ENCODE results near the gene PPFIBP2.
A peak's percentile ranks its signal among the peaks of the same experiment; 100 is the strongest.

PPFIBP2 gene

GRCh38 chr11:7513234-7514098 is at the start of gene PPFIBP2:
Gene PPFIBP2, plus strand, starts transcription at chr11:7513999. Its CDS starts 35,477 bp downstream, at chr11:7549476.
- peak; percentile 95 for DNase-seq (ENCODE audit: low spot score)

- no peak for DNase-seq (ENCODE audit: low spot score)
Observed at GRCh38 chr11:7467652-7468051, 46.1 kb upstream of the PPFIBP2 start.

GRCh38 chr11:7469351-7469865 is 44.4 kb upstream of the PPFIBP2 start:
- DNase-seq (ENCODE audit: low spot score) = no peak

DNA sequence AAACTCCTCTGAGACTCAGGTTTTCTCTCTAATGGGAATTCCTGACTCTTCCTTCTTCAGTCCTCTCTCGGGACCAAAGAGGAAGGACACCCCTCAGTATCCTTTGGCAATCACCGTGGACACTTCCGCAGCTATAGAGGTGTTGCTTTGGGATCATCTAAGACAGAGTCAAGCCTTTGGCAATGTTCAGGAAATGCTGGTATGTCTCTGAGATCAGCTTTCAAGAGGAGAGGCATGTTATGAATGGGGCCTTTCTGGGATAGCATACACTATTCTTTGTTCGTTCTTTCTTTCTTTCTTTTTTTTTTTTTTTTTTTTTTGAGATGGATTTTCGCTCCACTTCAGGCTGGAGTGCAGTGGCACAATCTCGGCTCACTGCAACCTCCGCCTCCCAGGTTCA is 42.7 kb upstream of the PPFIBP2 start:
- no peak for DNase-seq (ENCODE audit: low spot score)

DNA sequence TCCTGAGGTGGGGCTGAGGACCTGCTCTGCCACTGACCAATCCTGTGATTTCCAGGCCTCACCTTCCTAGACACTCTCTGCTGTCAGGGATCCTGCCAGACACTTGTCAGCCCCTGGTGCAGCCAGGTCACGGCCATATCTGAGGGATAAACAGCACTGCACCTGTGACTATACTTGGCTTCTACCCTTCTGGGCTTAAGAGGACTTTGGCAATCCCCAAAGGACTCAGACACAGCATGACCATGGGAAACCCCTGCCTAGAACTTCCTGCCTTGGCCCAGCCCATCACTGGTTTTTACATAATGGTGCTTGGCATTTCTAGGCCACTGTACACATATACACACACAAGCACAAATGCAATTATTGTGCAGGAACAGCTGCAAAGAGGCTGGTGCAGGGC is 40.1 kb upstream of the PPFIBP2 start:
- DNase-seq (ENCODE audit: low spot score) = no peak

GRCh38 chr11:7480113-7480512 is 33.7 kb upstream of the PPFIBP2 start:
- peak; percentile 13 for DNase-seq (ENCODE audit: low spot score)

DNA sequence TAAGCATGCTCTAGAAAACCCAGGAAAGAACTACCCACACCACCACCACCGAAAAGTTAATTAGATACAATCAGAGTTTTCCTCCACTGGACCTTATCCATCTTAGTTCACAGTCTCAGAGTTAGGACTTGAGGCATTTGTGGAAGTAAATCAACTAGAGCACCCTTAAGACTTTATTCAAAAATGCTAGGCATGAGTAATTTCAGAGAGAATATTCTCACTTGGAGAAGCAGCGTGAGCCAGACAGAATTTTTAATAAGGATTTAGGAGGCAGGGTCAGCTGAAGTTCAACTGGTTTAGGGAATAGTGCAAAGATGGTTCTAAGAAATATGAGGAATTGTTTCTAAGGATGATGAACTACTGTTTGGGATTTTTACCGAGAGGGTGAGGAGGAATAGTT is 29.7 kb upstream of the PPFIBP2 start:
- no peak for DNase-seq (ENCODE audit: low spot score)

DNA sequence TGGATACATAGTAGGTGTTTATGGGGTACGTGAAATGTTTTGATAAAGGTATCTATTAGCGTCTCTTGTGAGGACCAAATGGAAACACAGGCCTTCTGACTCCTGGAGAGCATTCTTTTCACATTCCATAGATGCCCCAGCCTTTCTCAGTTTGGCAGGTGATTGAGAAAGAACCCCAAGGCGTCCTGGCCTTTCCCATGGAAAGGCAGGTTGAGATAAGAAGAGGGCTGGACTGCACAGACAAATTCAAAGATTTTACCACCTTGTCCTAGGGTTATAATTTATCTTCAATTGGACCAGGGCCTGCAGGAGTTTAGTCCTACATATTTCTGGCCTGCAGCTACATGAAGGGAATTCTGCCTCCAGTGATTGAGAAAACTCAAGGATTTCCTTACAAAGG is 29.2 kb upstream of the PPFIBP2 start:
- no peak for DNase-seq (ENCODE audit: low spot score)

DNA sequence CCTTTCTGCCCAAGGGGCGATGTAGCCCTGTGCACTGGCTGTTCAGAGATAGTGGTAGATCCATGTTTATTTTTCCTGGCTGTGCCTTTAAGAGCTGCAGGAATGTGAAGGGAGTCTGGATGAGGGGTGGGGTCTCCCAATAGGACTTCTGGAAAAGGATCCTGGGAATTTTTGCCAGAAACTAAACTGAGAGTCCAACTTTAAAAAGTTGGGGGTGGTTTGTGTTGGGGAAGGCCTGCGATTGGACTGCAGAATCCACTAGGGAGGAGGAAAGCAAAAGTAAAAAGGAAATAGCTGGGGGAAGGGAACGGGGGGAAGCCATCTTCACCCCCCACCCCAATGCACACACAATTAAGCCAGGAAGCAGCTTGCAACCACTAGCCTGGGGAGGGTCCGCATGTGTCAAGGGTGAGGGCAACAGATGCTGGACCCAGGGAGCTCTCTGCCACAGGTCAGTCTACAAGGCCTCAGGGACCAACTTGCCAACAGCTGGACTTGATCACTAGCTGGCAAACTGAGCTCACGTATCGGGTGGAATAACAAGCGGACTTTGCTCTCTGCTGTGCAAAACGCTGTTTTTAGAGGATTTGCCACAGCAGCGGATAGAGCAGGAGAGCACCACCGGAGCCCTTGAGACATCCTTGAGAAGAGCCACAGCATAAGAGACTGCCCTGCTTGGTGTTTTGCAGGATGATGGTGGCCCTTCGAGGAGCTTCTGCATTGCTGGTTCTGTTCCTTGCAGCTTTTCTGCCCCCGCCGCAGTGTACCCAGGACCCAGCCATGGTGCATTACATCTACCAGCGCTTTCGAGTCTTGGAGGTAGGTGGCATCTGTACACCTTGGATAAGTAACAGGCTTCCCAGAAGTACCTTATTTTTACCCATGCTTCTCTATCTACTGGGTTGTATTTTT is 28.4 kb upstream of the PPFIBP2 start, which contains the start of gene OLFML1:
OLFML1 (plus strand) TSS at position 321 of the 912 bp plus-strand sequence; CDS start at position 691, 370 bp downstream.
- peak; percentile 35 for DNase-seq (ENCODE audit: low spot score)

GRCh38 chr11:7486098-7486780 is 27.6 kb upstream of the PPFIBP2 start:
- no peak for DNase-seq (ENCODE audit: low spot score)

DNA sequence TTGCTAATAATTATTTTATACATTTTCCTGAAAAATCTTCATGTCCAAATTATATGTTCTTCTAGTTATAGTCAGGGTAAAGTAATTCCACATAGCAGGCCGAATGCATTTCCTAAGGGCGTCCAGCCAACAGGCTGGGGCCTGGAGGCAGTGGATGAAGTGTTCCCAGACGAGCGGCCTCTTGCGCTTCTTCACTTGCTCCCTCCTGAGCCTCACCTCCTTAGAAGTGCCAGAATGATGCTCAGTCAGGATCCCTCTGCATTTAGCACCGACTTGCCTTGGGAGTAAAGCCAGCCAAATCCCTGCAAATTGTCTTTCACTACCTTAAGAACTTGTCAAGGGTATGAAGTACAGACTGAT is 27.0 kb upstream of the PPFIBP2 start:
- peak; percentile 56 for DNase-seq (ENCODE audit: low spot score)

DNA sequence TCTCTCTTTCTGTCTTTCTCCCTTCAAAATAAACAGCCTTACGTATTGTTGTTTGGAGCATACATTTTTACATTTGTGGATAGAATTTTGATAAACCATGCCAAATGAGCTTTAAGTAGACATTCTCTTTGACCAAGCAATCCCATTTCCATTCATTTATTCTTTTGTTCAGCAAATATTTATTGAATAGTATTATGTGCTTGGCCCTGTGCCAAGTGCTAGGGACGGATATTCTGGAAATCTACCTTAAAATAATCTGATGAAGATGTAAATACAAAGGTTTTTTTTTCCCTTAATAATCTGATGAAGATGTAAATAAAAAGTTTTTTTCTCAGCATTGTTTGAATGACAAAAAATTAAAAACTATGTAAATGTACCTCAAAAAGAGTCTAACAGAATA is 26.4 kb upstream of the PPFIBP2 start:
- no peak for DNase-seq (ENCODE audit: low spot score)

- DNase-seq (ENCODE audit: low spot score) = no peak
Observed at GRCh38 chr11:7488681-7489080, 25.1 kb upstream of the PPFIBP2 start.

- DNase-seq (ENCODE audit: low spot score) = no peak
Observed at GRCh38 chr11:7489376-7489775, 24.4 kb upstream of the PPFIBP2 start.

DNA sequence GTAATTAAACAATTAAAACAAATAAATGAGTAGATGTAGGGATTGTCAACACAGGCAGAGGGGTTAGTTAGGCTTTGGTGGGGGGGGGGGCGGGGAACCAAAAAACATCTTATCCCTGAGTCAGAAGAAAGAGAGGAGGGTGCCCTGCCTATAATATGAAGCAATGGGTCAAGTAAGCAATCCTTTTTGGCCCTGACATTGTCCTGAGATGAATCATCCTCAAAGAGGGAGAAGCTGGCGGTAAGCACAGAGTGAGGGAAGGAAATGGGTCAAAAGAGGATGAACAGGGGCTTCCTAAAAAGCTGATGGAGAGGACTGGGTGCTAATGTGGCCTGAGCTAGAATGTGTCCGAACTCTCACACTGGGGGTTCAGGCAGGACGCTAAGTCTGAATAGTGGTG is 23.7 kb upstream of the PPFIBP2 start:
- DNase-seq (ENCODE audit: low spot score) = peak; percentile 90

- peak; percentile 63 for DNase-seq (ENCODE audit: low spot score)
Observed at GRCh38 chr11:7490535-7490934, 23.3 kb upstream of the PPFIBP2 start.

DNA sequence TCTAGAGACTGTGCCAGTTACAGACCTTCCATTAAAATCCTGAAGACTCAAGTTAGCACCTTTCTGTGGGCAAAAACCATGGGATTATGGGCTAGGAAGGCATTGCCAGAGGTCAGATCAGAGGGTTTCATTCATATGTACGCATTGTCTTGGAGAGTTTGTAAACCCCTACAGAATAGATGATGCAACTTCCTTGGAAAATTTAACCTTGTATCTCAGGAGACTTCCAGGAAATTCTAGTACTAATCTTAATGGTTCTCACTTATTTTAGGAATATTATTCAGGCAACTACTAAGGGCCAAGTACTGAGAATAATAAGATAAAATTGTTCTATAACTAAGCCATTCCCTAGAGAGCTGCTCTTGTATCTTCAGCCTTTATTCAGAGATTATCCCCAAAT is 21.5 kb upstream of the PPFIBP2 start:
- DNase-seq (ENCODE audit: low spot score) = no peak

DNA sequence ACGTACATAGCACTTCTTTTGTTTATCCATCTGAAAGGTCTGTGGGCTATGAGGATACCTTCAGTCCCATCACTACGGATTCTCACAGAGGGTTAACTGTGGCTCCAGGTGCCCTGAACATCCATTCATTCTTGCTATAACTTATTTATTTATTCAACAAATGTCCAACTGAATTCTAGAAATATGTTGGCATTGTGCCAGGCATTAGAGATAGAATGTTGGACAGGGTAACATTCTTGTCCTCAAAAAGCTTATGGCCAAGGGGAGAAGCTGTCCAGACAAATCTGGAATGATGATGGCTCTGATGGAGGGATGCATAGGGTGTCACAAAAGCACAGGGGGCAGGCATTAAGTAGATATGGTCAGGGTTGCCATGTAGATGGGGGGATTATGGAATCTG is 20.1 kb upstream of the PPFIBP2 start:
- DNase-seq (ENCODE audit: low spot score) = no peak

DNA sequence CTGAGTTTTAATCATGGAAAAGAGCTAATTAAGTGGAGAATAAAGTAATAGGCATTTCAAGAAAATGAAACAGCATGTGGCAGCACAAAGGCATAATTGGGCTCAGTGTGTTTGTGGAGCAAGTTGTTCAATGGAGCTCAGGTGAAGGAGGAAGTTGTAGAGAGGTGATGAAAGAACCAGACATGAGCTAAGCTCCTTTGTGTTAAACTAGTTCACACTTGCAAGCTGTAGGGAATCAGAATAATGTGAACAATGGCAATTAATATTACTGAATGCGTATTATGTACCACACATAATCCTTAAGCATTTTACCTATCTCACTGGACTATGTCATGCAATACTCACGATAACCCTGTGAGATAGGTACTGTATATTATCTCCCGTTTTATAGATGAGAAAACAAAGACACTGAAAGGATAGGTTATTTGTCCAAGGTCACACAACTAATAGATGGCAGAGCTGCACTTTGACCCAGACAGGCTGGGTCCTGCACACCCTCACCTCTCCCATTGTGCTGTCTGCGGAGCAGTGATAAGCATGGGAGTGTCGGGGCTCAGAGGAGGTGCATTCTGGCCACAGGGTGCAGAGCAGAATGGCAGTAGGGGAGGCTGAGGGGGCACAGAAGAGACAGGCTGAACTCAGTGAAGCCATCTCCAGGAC is 19.6 kb upstream of the PPFIBP2 start:
- no peak for DNase-seq (ENCODE audit: low spot score)

GRCh38 chr11:7495882-7496551 is 17.8 kb upstream of the PPFIBP2 start:
- DNase-seq (ENCODE audit: low spot score) = no peak

DNA sequence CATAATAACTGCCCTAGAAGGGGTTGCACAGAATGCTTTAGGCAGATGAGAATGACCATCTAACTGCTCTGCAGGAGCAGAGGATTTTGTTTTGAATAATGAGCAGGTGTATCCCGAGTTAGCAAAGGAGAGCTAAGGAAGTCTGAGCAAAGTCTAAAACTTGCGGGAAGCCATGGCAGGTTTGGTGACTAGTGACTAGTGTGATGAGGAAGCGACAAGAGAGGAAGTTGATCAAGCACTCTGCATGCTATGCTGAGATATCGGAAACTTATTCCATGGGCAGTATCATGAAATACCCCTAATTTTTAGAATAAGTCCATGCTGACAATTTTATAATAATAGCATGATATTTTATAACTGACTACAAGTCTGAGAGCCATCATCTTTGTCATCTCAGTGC is 15.6 kb upstream of the PPFIBP2 start:
- DNase-seq (ENCODE audit: low spot score) = no peak
